ENCODE measurements around the gene MYH6. TPM values are rescaled to one million over a fixed set of nuclear protein-coding genes. Genes with fewer than 3 reads are reported as not detected.

MYH6 gene
- total RNA-seq, 1 donor from 2014 or later, result 0.24 TPM

- Mint-ChIP-seq H3K9me3 (no peaks in the 10 kb centered on the region), H3K4me1 (ENCODE audit: unreplicated experiment) (peaks cover 24% of the 10 kb centered on the region), H3K27me3 (peaks cover 14% of the 10 kb centered on the region), H3K4me3 (no peak overlapping the region), H3K27ac (peak overlapping the region; percentile 44), H3K36me3 (no peaks in the 10 kb centered on the region)
- peak; percentile 55 for DNase-seq (ENCODE audit: extremely low spot score, unreplicated experiment)
- TF ChIP-seq CTCF (conservative IDR thresholded peaks at IDR 0.05), result no peak
Measured at GRCh38 chr14:23438101-23438971, 30.3 kb upstream of the MYH6 start.

- no peaks in the 10 kb centered on the region for H3K36me3 Mint-ChIP-seq
- no peak for TF ChIP-seq CTCF (conservative IDR thresholded peaks at IDR 0.05)
- H3K27ac Mint-ChIP-seq, result no peak overlapping the region
- no peaks in the 10 kb centered on the region for H3K9me3 Mint-ChIP-seq
- DNase-seq (ENCODE audit: extremely low spot score, unreplicated experiment), result peak; percentile 51
- peaks cover 14% of the 10 kb centered on the region for H3K27me3 Mint-ChIP-seq
- no peak overlapping the region for H3K4me3 Mint-ChIP-seq
- peaks cover 18% of the 10 kb centered on the region for H3K4me1 Mint-ChIP-seq (ENCODE audit: unreplicated experiment)
Measured at GRCh38 chr14:23437133-23438100, 29.3 kb upstream of the MYH6 start.

- no peak for TF ChIP-seq CTCF (conservative IDR thresholded peaks at IDR 0.05)
Measured at GRCh38 chr14:23436327-23437132, 28.5 kb upstream of the MYH6 start.

GRCh38 chr14:23435543-23436326 lies 27.7 kb upstream of the MYH6 start, which contains the start of gene MYH7:
Gene MYH7 (minus strand): TSS chr14:23435660. CDS start chr14:23433732, 1,928 bp downstream.
- H3K27me3 Mint-ChIP-seq, result peaks cover 27% of the 10 kb centered on the region

More at GRCh38 chr14:23436327-23437132, 28.5 kb upstream of the MYH6 start:
- peak; percentile 67 for DNase-seq (ENCODE audit: extremely low spot score, unreplicated experiment)
- Mint-ChIP-seq H3K36me3 (no peaks in the 10 kb centered on the region), H3K9me3 (no peaks in the 10 kb centered on the region), H3K27me3 (peaks cover 20% of the 10 kb centered on the region), H3K4me3 (peak overlapping the region; percentile 38), H3K4me1 (ENCODE audit: unreplicated experiment) (peaks cover 16% of the 10 kb centered on the region), H3K27ac (no peak overlapping the region)

More at GRCh38 chr14:23435543-23436326, 27.7 kb upstream of the MYH6 start, which contains the start of gene MYH7:
- peak; percentile 60 for DNase-seq (ENCODE audit: extremely low spot score, unreplicated experiment)
- Mint-ChIP-seq H3K27ac (no peak within 1 kb of the TSS), H3K36me3 (no peaks in the 10 kb centered on the region), H3K9me3 (no peaks in the 10 kb centered on the region), H3K4me3 (no peak within 1 kb of the TSS), H3K4me1 (ENCODE audit: unreplicated experiment) (peaks cover 22% of the 10 kb centered on the region)
- TF ChIP-seq CTCF (conservative IDR thresholded peaks at IDR 0.05), result no peak

Data from type B pancreatic cell (in vitro differentiated cells).